GM06990 (cell line): ENCODE results near the gene MYCBP.
"Not testable (repeated sequence)": the region's sequence is repeated elsewhere in the genome, so short reads cannot be mapped to it uniquely, and the experiment has no call there.

Experiments
- DNase-seq: peaks from one replicate; pipeline ENCODE4 v3.0.0-alpha.2; 2011; ENCODE audit not compliant: insufficient read length; ENCODE audit errors: extremely low read depth
- H3K27me3 ChIP-seq: replicated peaks from 2 replicates; pipeline ENCODE4 v1.6.0; 2011; ENCODE audit warnings: low read length; ENCODE audit not compliant: control insufficient read depth, insufficient read depth
- H3K36me3 ChIP-seq: 2 replicates; pipeline ENCODE4 v1.5.1; 2011; ENCODE audit warnings: low read length; ENCODE audit not compliant: control insufficient read depth, insufficient read depth
- H3K4me3 ChIP-seq: replicated peaks from 2 replicates; pipeline ENCODE4 v1.5.1; 2011; ENCODE audit warnings: low read depth, mild to moderate bottlenecking, control low read depth, low read length
- TF ChIP-seq, protein P1 (sequence below): IDR thresholded peaks from 2 replicates; pipeline ENCODE4 v1.5.1; 2011; ENCODE audit warnings: low read length, control low read depth, mild to moderate bottlenecking, inconsistent platforms; ENCODE audit not compliant: insufficient read depth, poor library complexity, severe bottlenecking

MYCBP gene

DNA sequence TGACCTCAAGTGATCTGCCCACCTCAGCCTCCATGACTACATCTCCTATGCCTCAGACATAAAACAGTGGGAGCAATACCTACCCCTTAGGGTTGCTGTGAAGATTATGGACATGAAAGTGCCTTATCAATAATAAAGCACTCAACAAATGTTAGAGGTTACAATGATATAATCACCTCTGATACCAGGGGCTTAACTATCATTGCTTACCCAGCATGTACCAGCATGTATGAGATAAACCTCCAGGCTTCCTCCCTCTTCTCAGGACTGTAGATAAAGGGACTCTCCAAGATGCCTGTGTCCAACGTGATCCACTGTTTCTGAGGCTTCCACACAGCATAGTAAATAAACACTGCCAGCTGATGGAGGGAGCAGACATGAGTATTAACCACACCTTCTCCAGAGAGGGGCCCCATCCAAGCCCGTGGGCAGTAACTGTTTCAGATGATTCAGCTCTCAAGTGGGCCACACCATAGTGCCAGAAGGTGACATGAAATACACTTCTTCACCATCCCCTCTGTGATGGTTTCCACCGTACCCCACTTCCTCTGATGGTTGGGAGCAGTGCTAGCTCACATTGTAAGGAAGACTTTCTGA lies 42.3 kb upstream of the MYCBP start:
- Histone ChIP-seq H3K36me3 (no peaks in the 10 kb centered on the region), H3K27me3 (no peaks in the 10 kb centered on the region), H3K4me3 (no peak overlapping the region)
- TF ChIP-seq, protein P1, sequence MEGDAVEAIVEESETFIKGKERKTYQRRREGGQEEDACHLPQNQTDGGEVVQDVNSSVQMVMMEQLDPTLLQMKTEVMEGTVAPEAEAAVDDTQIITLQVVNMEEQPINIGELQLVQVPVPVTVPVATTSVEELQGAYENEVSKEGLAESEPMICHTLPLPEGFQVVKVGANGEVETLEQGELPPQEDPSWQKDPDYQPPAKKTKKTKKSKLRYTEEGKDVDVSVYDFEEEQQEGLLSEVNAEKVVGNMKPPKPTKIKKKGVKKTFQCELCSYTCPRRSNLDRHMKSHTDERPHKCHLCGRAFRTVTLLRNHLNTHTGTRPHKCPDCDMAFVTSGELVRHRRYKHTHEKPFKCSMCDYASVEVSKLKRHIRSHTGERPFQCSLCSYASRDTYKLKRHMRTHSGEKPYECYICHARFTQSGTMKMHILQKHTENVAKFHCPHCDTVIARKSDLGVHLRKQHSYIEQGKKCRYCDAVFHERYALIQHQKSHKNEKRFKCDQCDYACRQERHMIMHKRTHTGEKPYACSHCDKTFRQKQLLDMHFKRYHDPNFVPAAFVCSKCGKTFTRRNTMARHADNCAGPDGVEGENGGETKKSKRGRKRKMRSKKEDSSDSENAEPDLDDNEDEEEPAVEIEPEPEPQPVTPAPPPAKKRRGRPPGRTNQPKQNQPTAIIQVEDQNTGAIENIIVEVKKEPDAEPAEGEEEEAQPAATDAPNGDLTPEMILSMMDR = no peak
- DNase-seq = no peak

DNA sequence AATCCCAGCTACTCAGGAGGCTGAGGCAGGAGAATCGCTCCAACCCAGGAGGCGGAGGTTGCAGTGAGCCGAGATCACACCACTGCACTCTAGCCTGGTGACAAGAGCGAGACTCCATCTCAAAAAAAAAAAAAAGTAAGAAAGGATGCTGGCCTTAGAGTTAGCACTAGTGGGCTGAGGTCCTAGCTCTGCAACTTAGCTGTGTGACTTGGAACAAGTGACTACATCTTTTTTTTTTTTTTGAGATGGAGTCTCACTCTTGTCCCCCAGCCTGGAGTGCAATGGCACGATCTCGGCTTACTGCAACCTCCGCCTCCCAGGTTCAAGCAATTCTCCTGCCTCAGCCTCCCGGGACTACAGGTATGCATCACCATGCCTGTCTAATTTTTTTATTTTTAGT lies 41.8 kb upstream of the MYCBP start:
- H3K36me3 ChIP-seq, H3K27me3 ChIP-seq, H3K4me3 ChIP-seq: not testable (repeated sequence)

DNA sequence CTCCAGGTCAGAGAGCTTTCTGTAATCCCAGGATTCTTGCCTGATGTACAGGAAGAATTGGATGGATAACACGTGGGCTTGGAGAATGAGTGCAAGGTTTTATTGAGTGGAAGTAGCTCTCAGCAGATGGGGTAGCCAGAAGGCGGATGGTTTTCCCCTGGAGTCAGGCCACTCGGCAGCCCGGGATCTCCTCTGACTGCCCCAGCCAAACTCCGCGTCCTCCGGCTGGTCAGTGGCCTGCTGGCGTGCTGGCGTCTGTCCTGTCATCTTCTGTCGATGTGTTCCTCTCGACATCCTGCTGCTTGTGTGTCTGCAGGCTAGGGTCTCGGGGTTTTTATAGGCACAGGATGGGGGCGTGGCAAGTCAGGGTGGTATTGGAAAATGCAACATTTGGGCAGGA lies 35.7 kb upstream of the MYCBP start:
- Histone ChIP-seq H3K4me3 (no peak overlapping the region), H3K27me3 (no peaks in the 10 kb centered on the region), H3K36me3 (no peaks in the 10 kb centered on the region)
- DNase-seq = no peak
- TF ChIP-seq, protein P1 = no peak

More for the DNA sequence above, 41.8 kb upstream of the MYCBP start:
- not testable (repeated sequence) for DNase-seq

DNA sequence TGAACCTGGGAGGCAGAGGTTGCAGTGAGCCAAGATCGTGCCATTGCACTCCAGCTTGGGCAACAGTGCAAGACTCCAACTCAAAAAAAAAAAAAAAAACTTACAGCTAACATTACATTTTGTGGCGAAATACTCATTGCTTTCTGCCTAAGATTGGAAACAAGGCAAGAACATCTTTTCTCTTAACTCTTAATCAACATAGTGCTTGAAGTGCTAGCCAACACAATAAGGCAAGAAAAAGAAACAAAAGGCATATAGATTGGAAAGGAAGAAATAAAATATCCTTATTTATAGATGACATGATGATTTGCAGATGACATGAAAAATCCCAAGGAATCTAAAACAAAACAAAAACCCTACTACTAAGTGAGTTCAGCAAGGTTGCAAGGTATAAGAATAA lies 32.8 kb upstream of the MYCBP start:
- H3K36me3 ChIP-seq = no peaks in the 10 kb centered on the region
- H3K27me3 ChIP-seq = no peaks in the 10 kb centered on the region
- TF ChIP-seq, protein P1 = no peak
- H3K4me3 ChIP-seq = no peak overlapping the region
- DNase-seq = no peak

DNA sequence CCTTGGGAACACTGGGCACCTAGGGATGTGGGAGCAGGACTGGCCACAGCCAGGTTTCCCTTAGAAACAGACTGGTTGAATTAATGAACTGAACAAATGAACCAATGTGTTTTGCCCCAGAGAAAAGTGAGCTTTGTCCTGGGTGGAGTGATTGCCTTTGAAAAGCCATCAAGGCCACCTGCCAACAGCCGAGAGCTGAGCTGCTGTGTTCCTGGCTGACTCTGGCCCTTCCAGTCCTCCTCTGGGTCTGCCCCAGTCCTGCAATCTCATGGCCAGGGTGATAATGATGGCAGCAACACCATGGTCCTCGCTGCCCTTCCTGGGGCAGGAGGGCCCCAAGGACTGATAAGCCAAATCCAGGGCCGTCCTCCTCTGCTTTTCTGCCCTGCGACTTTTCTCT lies 26.4 kb upstream of the MYCBP start:
- Histone ChIP-seq H3K36me3 (no peaks in the 10 kb centered on the region), H3K4me3 (no peak overlapping the region), H3K27me3 (no peaks in the 10 kb centered on the region)
- TF ChIP-seq, protein P1 = no peak
- no peak for DNase-seq

DNA sequence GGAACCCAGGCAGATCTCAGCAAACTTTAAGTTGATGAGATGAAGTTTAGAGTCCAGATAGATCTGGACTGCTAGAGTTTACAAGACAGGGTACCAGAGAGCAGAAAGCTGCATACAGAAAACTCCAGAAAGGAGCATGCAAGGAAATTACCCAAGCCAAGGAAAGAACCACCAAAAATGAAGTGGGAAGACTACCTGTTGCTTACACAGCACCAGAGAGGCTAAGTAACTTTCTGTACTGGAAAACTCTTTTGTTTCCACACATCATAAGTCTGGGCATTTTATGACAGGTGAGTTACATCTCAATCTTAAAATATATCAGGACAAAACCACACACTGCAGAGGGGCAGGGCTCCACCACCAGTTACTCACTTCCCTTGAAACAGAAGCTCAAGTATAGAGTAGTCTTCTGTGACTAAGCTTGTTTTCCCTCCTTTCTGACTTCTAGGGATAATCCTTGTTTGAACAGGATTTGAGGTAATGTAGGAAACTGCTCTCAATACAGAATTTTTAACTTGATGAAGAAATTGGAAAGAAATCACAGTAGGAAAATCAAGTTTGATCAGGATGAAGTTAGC lies 25.6 kb upstream of the MYCBP start:
- TF ChIP-seq, protein P1 = no peak
- DNase-seq = no peak
- Histone ChIP-seq H3K27me3 (no peaks in the 10 kb centered on the region), H3K36me3 (no peaks in the 10 kb centered on the region), H3K4me3 (no peak overlapping the region)
